Fibroblast of skin of left quadriceps (primary cell): ENCODE results near the gene LRRC53.

Experiments
- DNase-seq, 2 experiments: peaks; one replicate each; pipeline ENCODE4 v3.0.0-alpha.2; 2013; ENCODE audit warnings: low read depth in 2 of 2

The LRRC53 gene, protein sequence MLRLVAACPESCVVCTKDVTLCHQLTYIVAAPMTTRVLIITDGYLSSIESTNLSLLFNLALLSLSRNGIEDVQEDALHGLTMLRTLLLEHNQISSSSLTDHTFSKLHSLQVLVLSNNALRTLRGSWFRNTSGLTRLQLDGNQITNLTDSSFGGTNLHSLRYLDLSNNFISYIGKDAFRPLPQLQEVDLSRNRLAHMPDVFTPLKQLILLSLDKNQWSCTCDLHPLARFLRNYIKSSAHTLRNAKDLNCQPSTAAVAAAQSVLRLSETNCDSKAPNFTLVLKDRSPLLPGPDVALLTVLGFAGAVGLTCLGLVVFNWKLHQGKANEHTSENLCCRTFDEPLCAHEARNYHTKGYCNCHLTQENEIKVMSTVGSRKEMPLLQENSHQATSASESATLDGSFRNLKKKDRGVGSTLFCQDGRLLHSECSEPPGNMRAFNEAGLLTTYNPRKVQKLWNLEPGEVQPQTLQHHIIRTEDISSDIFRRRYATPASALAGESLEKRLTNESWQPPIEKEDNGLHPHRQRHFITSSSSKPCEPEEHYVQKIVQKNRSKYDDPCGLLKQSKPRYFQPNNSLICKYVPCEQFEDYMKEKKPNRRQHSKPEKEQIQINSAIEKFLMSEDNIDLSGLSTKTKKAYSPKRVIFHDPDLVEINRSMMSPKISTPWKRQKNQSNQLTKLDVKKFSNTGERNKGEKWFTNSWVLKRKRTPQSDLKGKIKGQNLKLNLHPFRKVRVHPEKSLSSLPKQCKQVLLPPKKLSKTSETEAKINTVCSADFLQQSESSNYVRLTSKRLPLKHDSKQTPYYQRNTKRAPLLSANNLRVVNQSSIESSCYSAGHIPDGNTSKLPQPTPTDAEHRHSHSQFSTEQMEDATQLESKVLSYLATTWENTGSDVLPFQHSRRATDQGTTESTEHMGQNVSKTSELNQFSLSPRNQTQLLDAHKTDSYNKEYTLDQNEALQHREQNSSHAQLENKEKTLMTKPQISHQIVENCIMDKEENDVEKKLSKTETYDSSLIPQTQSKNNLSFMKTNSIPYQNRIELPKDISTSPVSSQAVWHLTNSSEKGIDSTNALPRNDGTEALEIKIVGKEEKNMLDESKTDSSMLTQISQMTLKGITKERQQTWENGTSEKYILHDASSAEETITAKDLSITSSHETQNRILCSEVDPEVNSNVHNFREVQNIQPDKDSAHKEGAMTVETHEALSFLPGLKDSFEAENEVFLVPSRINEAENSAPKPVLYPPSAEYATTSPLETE

DNA sequence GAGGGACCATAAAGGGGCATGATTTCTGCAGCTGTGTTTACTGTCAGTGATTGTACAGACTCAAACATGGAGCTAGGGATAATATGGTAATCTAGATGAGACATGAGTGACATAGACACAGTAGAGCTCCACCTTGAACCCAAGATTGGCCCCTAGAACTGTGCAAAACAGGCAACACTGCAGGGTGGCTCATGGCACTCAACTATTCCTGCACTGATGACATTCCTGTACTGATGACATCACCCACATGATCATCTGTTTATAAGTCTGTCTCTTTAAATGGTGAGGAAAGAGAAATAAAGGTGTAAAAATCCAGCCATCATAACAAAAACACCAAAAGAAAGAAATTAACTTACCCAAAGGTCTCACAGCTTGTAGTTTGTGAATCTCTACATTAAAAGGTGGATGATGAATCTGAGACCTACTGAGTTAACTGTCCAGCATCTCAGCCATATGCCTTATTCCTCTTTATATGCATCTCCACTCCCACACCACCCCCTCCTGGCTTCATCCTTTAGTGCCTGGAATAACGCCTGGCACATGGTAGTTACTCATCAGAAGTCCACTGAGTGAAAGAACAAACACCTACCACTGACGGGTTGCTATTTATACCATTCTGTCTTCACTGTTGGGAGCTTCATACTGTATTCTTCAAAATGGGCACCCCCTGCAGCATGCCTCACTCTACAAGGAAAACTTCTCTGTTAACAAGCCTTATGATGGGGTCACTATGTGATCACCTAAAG lies at the start of gene LRRC53:
LRRC53 (minus strand) TSS at position 442 of the 746 bp plus-strand sequence. CDS start 29,262 bp downstream, outside the sequence.
- no peak for DNase-seq

DNA sequence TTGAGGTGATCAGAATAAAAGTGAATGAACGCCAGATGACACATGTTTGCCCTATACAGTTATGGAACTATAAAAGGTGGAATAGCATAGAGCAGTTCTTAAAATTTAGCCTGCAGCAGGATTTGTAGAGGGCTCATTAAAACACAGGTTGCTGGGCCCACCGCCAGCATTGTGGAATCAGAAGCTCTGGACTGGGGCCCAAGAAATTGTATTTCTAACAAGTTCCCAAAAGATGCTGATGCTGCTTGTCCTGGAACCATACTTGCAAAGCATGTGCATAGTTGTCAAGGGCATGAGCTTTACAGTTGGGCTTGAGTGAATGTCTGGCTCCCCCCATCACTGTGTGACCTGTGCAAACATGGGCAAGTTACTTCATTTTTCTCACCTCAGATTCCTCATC lies 37.5 kb upstream of the LRRC53 start:
- DNase-seq, result no peak

DNA sequence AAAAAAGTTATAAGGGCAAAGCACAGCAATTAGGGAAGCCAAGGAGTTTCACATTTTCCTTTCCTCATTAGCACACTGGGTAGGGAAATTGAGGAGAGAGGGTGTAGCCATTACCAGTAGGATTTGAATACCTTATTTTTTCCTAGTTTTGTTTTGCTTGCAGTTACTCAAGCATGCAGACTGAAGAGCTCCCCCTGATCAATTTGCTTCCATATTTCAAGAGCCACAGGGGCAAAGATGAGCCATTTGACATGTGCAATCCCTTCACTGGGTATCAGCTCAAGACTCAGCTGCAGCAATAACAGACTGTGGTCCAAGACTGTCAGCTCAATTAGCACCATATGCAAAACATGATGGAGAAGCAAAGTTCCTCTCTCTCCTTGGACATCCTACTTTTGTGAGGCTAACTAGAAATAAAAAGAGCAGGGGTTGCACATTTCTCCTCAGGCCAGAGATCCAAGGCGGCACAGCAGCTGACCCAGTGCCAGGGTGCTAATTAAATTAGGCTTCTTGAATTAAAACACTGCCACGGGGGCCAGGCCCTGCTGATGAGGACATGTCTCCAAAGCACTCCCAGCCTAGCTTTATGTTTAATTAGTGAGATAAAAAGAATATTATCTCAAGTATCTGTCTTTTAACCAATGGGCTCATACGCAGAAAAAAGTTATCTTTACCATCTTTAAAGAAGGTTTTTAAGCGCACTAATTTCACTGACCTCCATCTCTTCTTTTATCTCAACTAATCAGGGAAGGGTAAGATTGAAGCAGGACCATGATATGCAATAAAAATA lies 36.7 kb upstream of the LRRC53 start:
- DNase-seq, result no peak

- DNase-seq, result no peak
These were observed 33.4 kb upstream of the LRRC53 start for GRCh38 chr1:74545821-74546220.

- DNase-seq, result peak; percentile 15 to 23
These were observed 21.8 kb upstream of the LRRC53 start for GRCh38 chr1:74534241-74534640.

DNA sequence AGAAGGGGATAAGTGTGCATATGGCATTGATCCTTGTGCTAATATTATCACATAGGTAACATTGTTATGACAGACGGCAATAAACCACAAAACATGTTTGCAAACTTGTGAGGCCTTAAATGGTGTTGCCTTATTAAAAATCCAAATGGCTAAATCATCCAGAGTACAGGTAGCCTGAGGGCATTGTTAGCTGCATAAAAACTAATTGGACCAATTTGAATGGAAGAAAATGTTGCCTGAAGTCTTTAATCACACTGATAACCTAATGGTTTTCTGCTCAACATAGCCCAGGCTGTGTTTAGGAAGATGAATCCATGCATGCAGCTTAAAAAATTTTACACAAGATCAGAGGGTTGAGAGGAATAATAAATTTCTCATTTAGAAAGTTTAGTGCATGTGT lies 19.4 kb upstream of the LRRC53 start:
- no peak for DNase-seq

DNA sequence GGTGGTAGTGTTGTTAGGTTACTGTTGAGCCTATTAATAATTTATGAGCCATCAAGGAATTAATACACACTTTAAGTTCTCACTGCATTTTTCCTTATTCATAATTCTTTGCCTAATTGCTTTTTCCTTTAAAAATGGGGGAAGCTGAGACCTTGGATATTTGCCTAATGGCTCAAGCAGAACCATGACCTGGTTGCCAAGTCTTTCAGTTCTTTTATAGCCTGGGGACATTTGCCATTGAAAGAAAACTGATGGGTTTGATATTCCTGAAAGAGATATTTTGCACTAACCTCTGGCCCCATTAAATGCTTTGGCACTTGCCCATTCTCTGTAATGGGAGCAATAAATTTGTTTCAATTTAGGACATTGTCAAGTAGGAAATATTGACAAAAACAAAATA lies 18.5 kb upstream of the LRRC53 start:
- no peak for DNase-seq

GRCh38 chr1:74528123-74528522 lies 15.7 kb upstream of the LRRC53 start:
- no peak for DNase-seq

DNA sequence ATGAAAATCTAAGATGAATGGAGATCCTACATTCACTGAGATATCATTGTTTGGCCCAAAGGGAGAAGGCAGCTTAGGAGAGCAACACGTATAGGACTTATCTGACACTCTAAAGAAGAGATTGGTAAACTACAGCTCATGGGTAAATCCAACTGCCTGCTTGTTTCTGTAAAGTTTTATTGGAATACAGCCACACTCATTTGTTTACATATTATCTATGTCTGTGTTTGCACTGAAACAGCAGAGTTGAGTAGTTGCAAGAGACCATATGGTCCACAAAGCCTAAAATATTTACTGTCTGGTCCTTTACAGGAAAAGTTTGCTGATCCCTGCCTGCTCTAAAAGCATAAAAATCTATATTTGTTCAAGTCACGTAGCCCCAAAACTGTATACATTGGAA lies 14.3 kb upstream of the LRRC53 start:
- no peak for DNase-seq

DNA sequence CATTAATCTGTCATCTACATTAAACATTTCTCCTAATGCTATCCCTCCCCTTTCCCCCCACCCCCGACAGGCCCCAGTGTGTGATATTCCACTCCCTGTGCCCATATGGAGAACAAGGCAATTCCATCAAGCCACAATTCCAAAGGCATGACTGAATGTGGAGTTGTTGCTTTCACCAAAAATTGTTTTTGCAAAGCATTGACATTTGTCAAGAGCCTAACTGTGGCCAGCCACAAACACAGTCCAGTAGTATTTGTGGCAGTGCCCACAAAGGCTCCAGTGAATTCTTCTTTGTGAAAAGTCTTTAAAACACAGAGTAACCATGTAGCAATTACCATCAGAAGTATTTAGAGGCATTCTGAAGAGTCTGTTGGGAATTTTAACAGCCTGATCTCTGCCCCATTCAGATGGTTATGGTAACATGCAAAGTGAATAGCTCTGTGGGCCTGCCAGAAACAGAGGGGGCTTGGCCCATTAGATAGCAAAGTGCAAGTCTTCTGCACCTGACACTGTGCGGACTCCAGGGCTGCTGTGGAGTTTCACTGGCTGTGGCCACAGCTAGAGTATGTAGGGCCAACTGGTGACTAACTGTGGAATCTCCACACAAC lies 11.6 kb upstream of the LRRC53 start:
- DNase-seq, result no peak

DNA sequence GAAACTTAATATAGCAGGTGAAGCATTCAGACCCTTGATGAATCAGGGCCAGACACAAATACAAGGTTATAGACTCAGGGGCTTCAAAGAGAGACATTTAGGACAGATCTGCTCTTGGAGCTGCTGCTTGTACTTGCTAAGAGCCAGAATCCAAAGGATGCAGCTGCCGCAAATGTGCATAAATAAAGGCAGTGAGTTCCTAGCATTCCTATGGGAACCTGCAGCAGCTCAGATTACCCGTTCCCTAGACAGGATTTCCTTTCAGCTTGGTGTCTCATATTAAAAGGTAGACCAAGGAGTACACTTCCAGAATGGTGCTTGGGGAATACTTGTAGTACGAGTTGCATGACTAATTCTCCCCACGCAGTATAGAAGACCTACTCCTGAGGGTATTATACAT lies 9.7 kb upstream of the LRRC53 start:
- DNase-seq, result no peak

GRCh38 chr1:74517599-74518051 lies 5.2 kb upstream of the LRRC53 start:
- DNase-seq, result no peak

GRCh38 chr1:74513411-74514300 lies 1.2 kb upstream of the LRRC53 start:
- DNase-seq, result peak in 1 of 2 experiments; percentile 3

DNA sequence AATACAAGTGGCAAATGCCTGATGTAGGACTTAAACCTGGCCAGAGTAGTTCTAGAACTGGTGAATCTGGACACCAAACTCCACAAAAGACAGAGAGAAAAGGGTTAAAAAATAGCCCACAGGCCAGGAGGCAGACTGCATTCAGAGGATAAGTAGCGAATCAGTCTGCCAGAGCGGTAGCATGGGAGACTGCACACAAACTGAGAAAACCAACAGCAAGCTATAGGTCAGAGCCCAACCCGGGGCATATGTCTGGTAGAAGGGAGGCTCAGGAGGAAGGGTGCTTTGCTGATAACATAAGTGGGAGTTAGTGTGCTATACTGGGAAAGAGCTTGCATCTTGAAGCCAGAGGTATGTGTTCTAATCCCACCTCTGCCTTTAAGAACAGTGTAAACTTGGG lies 4.0 kb downstream of the LRRC53 start:
- DNase-seq, result no peak

DNA sequence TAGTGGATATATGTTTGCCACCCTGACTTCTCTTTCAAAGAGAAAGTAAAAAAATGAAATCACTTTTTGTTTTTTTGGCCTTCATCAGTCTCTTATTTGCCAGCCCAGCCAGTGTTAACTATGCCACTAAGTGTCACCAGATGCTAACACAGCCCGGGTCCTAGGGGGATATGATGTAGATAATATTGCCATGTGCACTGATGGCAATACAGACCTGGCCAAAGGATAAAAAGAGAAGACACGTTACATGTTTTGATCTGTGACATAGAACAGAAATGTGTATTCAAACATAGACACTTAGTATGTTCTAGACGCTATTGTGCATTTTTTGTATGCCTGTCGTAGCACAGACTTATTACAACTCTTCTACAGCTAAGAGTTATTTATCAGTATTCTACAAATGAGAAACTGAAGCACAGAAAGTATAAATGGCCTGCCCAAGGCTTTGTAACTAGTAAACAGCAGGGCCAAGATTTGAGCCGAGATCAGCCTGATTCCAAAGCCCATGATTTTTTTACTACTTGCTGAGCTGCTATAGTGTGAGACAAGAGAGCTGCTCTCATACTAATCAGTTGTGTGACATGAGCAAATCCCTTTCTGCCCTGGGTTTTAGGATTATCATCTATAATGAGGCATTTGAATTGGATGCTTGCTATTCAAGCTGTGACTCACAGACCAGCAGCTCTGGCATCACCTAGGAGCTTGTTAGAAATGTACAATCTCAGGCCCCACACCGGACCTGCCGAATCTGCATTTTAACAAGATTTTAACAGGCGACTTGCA lies 6.3 kb downstream of the LRRC53 start:
- no peak for DNase-seq

DNA sequence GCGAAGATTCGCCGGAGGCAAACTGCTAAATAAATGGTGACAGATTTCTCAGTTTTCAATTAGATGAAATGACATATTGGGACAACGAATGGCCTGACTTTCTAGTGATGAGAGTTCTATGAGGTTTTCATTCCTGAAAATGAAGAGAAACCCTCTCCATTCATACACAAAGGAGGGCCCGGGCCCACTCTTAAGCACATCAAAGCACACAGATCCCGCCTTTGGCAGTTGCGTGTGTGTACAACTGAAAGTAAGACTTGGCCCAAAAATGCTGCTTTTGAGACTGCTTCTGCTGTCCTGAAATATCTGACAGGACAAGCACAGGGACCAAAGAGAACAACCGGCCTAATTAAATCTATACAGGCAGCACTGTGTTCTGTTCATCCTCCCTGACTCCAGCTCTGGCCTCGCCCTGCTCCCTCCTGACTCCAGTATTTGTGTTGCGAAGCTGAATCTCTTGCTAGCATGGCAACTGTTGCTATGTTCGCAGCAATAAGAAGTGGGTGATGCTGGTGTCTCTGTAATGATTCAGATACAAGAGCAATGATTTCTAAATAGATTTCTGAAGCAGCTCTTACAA lies 7.4 kb downstream of the LRRC53 start:
- DNase-seq, result no peak

GRCh38 chr1:74504125-74504932 lies 8.1 kb downstream of the LRRC53 start:
- peak in 1 of 2 experiments; percentile 8 for DNase-seq
